ENCODE results near the gene THSD7A.

DNA sequence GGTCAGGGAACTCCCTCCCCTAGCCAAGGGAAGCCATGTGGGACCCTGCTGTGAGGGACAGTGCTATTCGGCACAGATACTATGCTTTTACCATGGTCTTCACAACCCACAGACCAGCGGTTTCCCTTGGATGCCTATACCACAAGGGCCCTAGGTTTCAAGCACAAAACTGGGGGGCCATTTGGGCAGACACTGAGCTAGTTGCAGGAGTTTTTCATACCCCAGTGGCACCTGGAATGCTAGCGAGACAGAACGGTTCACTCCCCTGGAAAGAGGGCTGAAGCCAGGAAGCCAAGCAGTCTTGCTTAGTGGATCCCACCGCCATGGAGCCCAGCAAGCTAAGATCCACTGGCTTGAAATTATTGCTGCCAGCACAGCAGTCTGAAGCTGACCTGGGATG, 156.8 kb downstream of the THSD7A start:
- TF ChIP-seq POLR2AphosphoS5 (IDR thresholded peaks at IDR 0.05; ENCODE audit: low read depth, low read length): no peak
- no peak for TF ChIP-seq POLR2A (IDR thresholded peaks at IDR 0.05; ENCODE audit: low read depth, low read length)
- no peak for TF ChIP-seq TAF1 (IDR thresholded peaks at IDR 0.05; ENCODE audit: low read depth, low read length)
- no peak for TF ChIP-seq PAX5 (IDR thresholded peaks at IDR 0.05; ENCODE audit: insufficient read depth, low read length, severe bottlenecking)
- no peak for TF ChIP-seq SPI1 (IDR thresholded peaks at IDR 0.05; ENCODE audit: low read depth, low read length)

Data from GM12891 (cell line).